Bone marrow (tissue), 2 donors: ENCODE data around the gene ACSL4.
A peak's percentile ranks its signal among the peaks of the same experiment; 100 is the strongest.
"Not testable (repeated sequence)": the region's sequence is repeated elsewhere in the genome, so short reads cannot be mapped to it uniquely, and the experiment has no call there.

ENCODE experiments used
- DNase-seq, 2 donors: peaks; one replicate each; lab custom pipeline; 2025; lab: John Stamatoyannopoulos, UW

Gene ACSL4

DNA sequence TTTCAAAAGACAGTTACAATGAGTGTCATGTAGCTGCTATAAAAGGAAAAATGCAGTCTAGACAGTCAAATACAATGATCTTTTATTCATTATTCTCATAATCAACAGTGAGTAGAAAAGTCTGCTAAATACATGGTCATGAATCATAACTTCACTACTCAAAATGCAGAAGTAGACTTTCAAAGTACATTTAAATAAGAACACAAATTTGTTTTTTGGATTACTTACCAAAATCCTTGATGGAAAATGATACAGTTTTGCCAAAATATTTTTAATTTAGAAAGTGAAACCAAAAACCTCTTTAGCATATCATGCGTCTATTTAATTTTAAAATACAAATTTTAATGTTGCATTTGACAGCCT is 4.9 kb downstream of the ACSL4 start:
- no peak for DNase-seq

DNA sequence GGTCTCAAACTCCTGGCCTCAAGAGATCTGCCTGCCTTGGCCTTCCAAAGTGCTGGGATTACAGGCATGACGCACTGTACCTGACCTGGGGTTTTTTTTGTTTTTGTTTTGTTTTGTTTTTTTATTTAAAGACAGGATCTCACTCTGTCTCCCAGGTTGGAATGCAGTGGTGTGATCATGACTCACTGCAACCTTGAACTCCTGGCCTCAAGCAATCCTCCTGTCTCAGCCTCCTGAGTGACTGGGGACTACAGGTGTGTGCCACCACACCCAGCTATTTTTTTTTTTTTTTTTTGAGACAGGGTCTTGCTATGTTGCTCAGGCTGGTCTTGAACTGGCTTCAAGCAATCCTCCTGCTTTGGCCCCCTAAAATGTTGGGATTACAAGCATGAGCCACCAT is 8.1 kb downstream of the ACSL4 start:
- DNase-seq: not testable (repeated sequence)

DNA sequence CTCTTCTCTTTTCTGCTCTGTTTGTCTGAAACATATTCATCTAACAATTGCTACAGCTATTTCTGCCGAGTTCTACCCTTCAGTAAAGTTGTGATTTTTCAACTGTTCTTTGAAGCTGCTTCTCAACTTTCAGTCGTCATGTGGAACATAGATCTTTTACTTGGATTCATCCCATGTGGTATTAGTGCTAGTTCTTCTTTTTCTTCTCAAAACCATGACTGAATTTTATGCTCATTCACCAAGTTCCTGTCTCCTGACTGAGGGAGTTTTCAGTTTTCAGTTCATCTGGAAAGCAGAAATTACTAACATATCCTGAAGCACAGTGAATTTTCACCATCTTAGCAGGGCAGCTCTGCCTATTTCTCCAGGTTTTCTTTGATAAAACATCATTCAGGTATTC is 12.1 kb downstream of the ACSL4 start:
- DNase-seq: peak in 1 of 2 donors; percentile 46

DNA sequence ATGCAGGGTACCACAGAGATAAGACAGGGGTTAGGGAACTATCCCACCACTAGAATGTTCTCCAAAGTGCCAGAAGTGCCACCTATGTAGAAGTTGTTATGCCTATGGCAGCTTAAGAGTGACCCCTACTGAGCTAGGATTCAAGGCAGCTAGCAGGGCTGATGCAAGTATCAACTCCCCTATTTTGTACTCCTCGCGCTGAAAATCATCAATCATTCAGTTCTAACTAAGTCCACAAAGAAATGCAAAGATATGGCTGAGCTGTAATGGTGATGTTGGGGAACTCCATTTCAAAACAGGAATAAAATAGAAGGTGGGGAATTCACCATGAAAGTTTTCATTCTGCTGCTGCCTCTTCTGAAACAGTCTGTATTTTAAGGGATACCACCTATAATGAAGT is 13.8 kb downstream of the ACSL4 start:
- DNase-seq: no peak

DNA sequence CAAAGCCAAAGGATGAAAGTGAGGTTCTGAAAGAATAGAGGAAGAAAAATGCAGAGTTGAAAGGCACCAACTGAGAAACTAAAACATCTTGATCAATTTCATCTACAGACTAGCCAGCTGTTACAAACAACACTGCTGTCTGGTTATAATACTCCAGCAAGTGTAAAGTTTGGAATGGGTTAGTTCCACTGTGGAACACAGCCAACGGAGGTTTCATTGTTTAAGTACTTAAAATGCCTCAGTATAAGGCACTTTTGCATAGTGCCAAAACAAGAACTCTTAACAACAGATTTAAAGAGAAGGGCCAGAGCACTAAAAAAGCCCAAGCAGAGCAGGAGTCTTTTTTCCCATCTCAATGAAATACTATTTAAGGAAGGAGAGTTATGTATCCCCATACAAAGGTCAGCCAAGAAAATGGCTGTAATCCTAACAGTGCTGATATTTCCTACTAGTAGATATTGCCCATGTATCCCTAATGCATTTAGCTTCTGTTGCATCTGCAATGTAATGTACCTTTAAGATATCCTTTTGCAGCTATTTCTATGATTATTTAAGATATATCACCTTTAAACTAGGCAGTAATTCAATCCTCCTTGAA is 16.5 kb downstream of the ACSL4 start:
- no peak for DNase-seq

DNA sequence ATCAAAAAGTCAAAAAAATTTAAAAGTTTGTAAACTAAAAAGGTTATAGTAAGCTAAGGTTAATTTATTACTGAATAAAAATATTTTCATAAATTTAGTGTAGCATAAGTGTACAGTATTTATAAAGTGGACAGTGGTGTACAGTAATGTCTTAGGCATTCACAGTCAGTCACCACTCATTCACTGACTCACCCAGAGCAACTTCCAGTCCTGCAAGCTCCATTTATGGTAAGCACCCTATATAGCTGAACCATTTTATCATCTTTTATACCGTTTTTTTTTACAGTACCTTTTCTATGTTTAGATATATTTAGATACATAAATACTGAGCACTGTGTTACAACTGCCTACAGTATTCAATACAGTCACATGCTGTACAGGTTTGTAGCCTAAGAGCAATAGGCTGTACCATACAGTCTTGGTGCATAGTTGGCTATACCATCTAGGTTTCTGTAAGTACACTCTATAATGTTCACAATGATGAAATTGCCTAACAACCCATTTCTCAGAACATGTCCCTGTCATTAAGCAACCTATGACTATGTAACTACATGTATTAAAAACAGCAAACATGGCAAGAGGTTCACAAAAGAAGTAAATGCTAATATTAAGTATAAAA is 18.6 kb downstream of the ACSL4 start:
- DNase-seq: no peak

DNA sequence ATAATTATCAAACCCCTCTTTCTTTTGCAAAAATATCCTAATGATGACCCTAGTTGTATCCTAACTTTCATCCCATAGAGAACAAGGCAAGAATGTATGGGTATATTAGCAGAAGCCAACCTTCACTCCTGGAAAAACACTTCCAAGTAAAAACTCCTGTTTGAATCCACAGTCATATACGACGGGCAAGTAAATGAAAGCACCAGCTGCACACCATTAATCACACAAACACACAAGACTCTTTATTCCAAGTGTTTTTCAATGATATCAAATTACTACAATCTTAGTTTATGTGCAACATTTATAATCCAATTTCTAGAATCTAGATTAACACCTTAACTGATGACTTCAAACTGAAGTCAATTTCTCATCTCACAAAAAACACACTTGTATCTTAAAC is 22.9 kb downstream of the ACSL4 start:
- no peak for DNase-seq

DNA sequence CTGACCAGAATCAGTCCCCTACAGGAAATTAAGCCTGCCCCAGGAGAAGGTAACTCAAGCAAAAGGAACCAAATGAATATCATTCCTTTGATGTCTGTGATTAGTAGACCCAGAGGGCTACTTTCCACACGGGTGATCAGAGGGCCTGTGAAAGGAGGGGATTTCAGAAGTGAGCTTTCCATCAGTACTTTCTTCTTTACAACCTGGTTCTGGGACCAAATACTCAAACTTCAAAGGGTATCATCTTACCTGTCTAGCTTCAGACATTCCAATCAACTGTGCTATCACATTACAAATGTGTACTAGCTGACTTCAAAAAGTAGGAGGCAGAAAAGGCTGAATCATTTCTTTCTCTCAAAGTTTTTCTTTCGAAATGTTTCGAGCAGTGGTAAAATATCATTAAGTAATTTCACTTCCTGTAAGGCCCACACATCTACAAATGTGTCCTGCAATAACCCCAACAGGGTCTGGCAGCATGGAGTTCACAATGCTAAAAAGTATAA is 23.9 kb downstream of the ACSL4 start:
- DNase-seq: peak in 1 of 2 donors; percentile 19

DNA sequence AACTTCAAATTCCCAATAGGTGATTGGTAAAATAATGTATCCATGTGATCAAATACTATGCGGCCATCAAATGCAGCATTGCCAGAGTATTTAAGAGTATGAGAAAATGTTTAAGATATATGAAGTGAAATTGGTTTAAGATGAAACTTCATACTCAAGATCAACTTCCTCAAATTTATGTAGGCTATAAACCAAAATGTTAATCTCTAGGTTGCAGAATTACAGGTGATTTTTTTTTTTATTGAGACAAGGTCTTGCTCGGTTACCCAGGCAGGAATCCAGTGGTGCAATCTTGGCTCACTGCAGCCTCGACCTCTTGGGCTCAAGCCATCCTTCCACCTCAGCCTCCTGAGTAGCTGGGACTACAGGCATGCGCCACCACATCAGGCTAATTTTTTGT is 25.3 kb downstream of the ACSL4 start:
- no peak for DNase-seq

DNA sequence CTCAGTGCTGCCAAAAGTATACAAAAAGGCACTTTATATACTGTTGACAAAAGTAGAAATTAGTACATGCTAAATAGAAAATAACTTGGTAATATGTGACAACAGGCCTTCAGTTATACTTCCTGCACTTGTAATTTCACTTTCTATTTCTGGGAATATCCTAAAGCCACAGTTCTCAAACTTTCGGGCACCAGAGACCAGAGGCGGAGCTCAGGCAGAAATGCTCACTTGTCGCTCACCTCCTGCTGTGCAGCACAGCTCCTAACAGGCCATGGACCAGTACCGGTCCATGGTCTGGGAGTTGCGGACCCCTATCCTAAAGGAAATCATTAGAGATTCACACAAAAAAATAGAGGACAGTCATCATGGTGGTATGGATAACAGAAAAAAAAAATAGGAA is 25.7 kb downstream of the ACSL4 start:
- peak in 1 of 2 donors; percentile 11 for DNase-seq

DNA sequence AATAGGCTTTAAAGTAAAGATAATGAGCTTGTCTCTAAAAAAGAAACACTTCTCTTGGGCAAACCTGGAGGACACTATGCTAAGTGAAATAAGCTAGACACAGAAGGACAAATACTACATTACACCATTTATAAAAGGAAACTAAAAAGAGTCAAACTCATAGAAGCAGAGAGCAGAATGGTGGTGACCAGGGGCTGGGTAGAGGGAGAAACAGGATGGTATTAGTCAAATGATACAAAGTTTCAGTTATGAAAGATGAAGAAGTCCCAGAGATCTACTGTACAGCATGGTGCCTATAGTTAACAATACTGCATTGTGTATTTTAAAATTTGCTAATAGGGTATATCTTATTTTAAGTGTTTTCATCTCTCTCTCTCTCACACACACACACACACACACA is 28.5 kb downstream of the ACSL4 start:
- DNase-seq: no peak

DNA sequence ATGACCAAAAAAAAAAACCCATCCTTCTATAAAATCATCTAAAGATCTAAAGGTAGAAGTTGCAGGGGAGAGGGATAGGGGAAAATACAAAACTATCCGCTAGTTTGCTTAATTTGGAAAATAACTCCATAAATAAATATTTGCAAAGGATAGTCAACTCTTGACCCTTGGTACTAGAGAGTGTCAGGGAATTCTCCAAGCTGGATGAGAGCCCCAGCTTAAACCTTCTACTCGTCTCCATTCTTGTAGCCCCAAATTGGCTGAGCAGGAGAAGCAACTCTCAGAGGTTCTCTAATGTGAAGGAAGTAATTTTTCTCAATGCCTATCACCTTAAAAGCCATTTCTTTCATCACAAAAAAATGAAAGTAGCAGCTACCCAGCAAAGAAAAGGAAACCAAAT is 35.2 kb downstream of the ACSL4 start:
- no peak for DNase-seq

DNA sequence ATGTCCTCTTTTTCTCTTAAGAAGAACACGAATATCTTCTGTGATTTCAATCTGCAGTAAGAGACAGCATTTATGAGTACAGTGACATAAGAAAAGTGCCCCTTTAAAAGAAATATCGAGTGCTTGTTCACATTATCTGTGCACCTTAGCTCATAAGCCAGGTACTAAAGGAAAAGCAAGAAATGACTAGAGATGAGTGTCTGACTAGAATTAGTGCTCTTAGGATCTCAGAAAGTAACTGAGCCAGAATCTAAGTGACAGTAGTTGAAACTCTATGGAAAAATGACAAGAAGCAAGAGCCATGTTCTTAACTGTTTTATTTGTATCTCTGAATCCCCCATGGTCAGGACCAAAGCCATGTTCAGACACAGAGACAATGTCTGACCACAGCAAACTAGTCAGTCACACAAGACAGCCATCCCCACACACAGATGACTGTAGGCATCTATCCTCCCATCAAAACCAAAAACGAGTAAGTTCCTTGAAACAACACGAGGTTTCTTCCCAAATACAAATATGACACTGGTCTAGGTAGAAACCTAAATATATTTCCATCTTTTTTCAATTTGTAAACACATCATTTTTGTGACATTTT is 36.8 kb downstream of the ACSL4 start:
- DNase-seq: no peak

DNA sequence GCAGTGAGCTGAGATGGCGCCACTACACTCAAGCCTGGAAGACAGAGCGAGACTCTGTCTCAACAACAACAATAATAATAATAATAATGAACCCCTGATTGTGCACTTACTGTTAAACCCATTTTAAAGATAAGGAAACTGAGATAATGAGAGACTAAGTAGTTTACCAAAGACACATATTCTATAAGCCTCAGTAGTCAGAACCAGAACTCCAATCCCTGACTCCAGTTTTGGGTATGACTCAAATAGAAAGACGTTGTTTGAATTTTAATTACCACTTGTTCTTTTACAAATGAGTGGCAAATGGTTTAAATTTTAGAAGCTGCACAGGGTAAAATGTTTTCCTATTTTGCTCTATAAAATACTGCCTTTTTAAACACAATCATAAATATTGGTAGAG is 37.4 kb downstream of the ACSL4 start:
- no peak for DNase-seq

DNA sequence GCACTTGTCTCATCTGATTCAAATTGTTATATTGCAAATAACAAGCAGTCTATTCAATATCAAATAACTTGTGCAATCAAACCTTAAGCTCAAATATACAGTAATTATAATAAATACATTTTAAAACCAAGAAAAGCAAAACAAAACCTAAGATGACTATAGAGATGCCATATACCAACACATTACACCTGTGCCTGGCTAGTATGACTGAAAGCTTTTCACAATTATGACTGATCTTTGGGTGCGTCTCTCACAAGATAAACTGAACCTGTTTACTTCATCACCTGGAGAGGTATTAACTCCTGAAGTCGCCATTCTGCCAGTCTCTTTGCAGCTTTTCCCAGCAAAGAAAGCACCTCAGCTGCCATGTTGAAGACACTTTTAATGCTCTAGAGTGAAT is 41.3 kb downstream of the ACSL4 start:
- no peak for DNase-seq

DNA sequence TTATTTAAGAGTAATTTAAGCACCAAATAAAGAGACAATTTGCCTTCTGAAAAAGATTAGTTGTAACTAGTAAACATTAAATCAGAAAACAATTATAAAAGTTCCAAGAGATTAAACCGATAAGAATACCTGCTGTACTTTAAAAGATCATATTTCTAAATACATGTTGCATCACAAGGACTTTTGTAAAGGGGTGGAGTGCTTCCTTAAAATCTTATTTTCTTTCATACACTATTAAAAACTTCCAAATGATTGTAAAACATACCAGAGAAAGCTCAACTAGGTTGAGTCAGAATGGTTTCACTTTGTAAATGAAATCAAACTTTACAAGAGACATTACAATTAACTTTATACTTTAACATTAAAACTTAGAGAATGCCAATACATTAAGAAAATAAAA is 41.8 kb downstream of the ACSL4 start:
- no peak for DNase-seq

DNA sequence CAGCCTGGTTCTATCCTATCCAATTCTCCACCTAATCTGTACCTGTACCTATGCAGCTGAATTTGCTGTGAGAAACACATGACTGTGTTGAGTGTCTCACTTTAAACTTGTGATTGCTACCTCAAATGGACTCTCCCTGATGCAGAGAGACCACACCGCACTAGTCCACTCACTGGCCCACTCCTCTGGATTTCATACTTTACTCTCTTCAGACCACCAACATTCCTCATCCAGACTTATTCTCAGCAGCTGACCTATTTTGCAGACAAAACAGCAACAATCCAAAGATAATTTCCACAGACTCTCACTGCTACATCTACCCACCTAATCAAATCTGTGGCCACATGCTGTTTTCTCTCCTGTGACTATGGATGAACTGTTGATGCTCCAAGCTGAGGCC is 45.2 kb downstream of the ACSL4 start:
- no peak for DNase-seq

DNA sequence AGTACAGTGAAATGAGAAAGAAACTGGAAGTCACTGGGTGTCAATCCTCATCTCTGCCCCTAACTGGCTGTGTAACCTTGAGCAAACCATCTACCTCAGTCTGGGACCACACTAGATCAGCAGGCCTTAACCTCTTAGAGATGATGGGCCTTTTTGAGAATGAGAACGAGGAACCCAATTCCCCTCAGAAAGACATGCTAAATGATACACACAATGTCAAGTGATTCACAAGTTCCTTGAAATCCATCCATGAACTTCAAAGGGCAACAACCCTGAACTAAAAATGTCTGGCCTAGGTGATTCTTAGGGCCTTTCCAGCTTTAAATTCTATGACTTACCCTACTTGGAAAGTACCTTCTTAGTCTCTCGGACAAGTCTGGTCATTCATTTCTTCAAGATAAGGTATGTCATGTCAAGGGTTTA is 47.4 kb downstream of the ACSL4 start:
- no peak for DNase-seq

DNA sequence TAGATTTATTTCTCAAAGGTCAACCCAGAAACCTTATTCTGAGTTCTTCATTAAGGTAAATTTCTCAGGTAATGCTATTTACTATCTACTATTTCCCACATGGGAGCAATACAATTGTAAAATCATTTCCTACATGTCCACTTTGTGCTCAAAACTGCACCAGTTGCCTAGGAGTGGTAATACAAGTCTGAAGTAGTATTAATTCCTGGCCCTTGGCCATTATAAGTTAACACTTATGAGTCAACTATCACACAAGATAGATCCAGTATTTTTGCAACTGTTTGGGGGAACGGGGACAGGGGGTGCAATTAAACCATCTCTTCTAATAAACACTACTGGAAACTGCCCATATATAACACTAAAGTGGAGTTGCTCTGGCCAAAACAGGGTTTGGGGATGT is 48.9 kb downstream of the ACSL4 start:
- DNase-seq: no peak

DNA sequence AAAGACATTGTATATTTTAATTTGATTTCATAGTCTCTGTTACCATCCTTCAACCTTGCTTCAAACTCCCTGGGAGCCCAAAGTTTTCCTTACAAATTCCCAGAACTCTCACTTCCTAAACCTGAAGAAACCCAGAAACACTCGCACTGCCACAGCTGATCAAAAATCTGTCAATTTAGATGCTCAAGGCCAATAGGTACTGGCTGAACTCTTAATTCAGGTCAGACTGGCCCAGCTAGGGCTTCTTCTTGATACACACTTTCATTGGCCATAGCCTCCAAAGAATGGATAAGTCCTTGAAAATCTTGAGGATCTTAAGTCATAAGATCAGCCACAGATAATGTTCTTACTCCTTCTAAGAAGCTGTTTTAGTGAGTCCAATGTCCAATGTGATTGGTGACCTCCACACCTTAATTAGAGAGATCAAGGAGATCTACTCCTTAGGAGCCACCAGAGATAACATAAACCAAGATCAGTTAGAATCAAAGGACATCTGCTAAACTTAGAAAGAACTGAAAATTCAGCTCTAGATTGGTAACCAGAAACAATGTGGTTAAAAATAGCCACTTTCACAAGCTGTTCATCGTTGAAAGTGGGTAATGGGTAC is 51.5 kb downstream of the ACSL4 start:
- no peak for DNase-seq

DNA sequence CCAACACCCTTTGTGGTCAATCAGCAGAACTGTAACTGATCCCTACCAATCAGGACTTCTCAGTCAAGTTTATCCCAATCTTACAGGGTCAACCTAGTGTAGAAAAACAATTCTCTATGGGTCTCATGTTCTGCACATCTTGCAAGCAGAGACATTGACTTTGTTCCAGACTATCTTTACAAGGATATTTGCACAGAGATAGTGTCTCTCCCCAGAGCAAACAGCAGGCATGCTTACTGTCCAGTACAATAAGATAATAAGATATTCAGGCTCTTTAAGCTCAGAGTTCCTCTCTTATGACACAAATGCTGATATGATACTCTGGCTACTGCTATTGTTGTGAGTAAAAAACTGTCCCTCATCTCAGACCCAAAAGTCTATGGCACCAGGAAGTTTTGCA is 53.2 kb downstream of the ACSL4 start:
- no peak for DNase-seq

DNA sequence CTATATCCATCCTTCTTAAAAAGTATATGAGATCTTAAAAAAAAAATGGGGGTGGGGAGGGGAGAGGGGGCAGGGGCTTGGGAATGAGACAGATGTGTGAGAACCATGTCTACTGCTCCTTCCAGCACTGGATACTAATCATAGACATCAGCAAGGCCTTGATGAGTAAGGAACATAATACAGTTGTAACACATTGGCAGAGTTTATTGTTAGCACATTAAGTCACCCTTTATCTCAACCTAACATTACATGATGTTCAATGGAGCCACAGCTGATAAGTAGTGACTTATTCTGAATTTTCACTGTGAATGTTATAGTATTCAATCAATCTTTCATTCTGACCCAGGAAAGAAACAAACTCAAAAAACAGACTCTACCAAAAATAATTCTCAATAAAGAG is 60.8 kb downstream of the ACSL4 start:
- no peak for DNase-seq

DNA sequence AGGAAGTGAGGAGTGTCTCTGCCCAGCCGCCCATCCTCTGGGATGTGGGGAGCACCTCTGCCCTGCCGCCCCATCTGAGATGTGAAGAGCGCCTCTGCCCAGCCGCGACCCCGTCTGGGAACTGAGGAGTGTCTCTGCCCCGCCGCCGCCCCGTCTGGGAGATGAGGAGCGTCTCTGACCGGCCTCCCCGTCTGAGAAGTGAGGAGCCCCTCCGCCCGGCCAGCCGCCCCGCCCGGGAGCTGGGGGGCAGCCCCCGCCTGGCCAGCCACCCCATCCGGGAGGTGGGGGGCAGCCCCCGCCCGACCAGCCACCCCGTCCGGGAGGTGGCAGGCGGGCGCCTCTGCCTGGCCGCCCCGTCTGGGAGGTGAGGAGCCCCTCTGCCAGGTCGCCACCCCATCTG is 61.9 kb downstream of the ACSL4 start:
- DNase-seq: not testable (repeated sequence)
